WI38 (cell line): ENCODE measurements around the gene TMEM255B.
A peak's percentile ranks its signal among the peaks of the same experiment; 100 is the strongest.

ENCODE experiments used
- H3K4me3 ChIP-seq: 2 replicates; pipeline ENCODE4 v1.5.1; 2011; ENCODE audit warnings: low read depth, mild to moderate bottlenecking, control low read depth, low read length
- CTCF ChIP-seq: IDR thresholded peaks from 2 replicates; pipeline ENCODE4 v1.5.1; 2012; ENCODE audit warnings: low read depth, mild to moderate bottlenecking, control low read depth, low read length

The TMEM255B gene

GRCh38 chr13:113815151-113816058, 56.4 kb downstream of the TMEM255B start:
- H3K4me3 ChIP-seq: no peak overlapping the region
- TF ChIP-seq CTCF: no peak

- no peak overlapping the region for H3K4me3 ChIP-seq
- TF ChIP-seq CTCF: no peak
These were observed 57.4 kb downstream of the TMEM255B start for GRCh38 chr13:113816254-113816929.

- TF ChIP-seq CTCF: peak; percentile 73
- no peak overlapping the region for H3K4me3 ChIP-seq
These were observed 58.2 kb downstream of the TMEM255B start for GRCh38 chr13:113816946-113817859.

- no peak overlapping the region for H3K4me3 ChIP-seq
- no peak for TF ChIP-seq CTCF
These were observed 59.0 kb downstream of the TMEM255B start for GRCh38 chr13:113817860-113818691.

GRCh38 chr13:113818700-113819295, 59.8 kb downstream of the TMEM255B start:
- H3K4me3 ChIP-seq: no peak overlapping the region
- TF ChIP-seq CTCF: no peak

- no peak overlapping the region for H3K4me3 ChIP-seq
- TF ChIP-seq CTCF: no peak
These were observed 60.3 kb downstream of the TMEM255B start for GRCh38 chr13:113819341-113819730.
